ENCODE results near the gene TSPAN11. TPM values are rescaled to one million over a fixed set of nuclear protein-coding genes. Genes with fewer than 3 reads are reported as not detected.

The TSPAN11 gene
- total and polyA plus RNA-seq, 2 of the 8 experiments (the other 6 are each of a cell fraction or from before 2014, with no cell fraction given), result 3.9 to 8.2 TPM

DNA sequence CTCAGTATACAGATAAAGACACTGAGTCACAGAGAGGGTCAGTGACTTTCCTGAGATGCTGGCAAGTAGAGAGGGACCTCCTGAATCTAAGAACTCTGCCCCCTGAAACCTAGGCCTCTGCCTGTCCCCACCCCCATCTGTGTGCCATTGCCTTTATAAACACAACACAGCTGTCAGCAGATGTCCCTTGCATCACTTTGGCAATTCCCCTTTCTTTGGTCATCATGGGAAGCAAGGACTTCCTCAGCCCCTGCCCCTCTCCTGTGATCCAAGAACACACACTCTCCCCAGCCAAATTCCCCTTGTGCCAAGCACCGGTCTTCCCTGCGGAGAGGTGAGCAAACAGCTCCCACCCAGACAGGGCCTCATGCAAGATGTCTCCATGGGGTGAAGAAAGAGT, 8.3 kb downstream of the TSPAN11 start:
- no peak overlapping the region for H2AK5ac ChIP-seq (ENCODE audit: low read depth, low read length)
- FAIRE-seq, result no peak
- no peak overlapping the region for H2AFZ ChIP-seq (ENCODE audit: low read length)
- peaks cover 0 to 2% (median 0%) of the 10 kb centered on the region in 4 experiments; a peak in 2 of 7 replicates for H3K4me1 ChIP-seq (replicated peaks in 1 of 4; ENCODE audit: control insufficient read depth in 3 of 4, insufficient read depth in 4 of 4, low read length in 3 of 4)
- no peak for DNase-seq (ENCODE audit: low read depth in 1 of 2, low spot score in 2 of 2)
- H3K4me2 ChIP-seq (ENCODE audit: insufficient read depth in 1 of 2, low read depth in 2 of 2, low read length in 2 of 2), result no peak overlapping the region
- no peaks in the 10 kb centered on the region for H3K27me3 ChIP-seq (replicated peaks in 1 of 4; ENCODE audit: control insufficient read depth in 3 of 4, extremely low read depth in 1 of 4, insufficient read depth in 3 of 4, low read length in 3 of 4)
- peaks cover 0 to 6% of the 10 kb centered on the region in 2 experiments; a peak in 2 of 4 replicates for H3K9me3 ChIP-seq (ENCODE audit: insufficient read depth in 2 of 2, low read depth in 1 of 2, low read length in 1 of 2)
- ChIA-PET POLR2A (ENCODE audit: partially characterized antibody) (interaction anchor here (1.3 kb wide), 1 partner anchor 18 kb away, joined by 3 read pairs; no protein-coding TSS in a partner anchor), CTCF (ENCODE audit: partially characterized antibody) (interaction anchor here (0.6 to 2.2 kb wide), 4 partner anchors 32 to 489 kb away, joined by 3 to 6 read pairs (median 4); no protein-coding TSS in a partner anchor)
- no peak overlapping the region for H2BK12ac ChIP-seq (ENCODE audit: low read depth, low read length)
- no peak overlapping the region for H3K23ac ChIP-seq (ENCODE audit: insufficient read length)
- H4K20me1 ChIP-seq (replicated peaks in 1 of 2; ENCODE audit: control insufficient read depth in 1 of 2, insufficient read depth in 2 of 2, low read length in 2 of 2), result no peaks in the 10 kb centered on the region
- no peak overlapping the region for H3K56ac ChIP-seq (replicated peaks; ENCODE audit: insufficient read length, low read depth, low read length)
- H3K36me3 ChIP-seq (ENCODE audit: control insufficient read depth in 2 of 4, insufficient read depth in 4 of 4, low read length in 3 of 4), result no peaks in the 10 kb centered on the region
- no peak overlapping the region for H2BK15ac ChIP-seq (ENCODE audit: low read length)
- no peak overlapping the region for H3K18ac ChIP-seq (ENCODE audit: extremely low read depth, low read length)
- no peak overlapping the region for H3K4me3 ChIP-seq (ENCODE audit: extremely low read depth in 1 of 4, insufficient read depth in 2 of 4, low read depth in 3 of 4, low read length in 4 of 4)
- H2BK120ac ChIP-seq (replicated peaks; ENCODE audit: low read depth, low read length), result no peak overlapping the region
- H3K9ac ChIP-seq (replicated peaks in 1 of 4; ENCODE audit: extremely low read depth in 1 of 4, low read depth in 3 of 4, low read length in 3 of 4), result no peak overlapping the region
- no peak overlapping the region for H2BK20ac ChIP-seq (ENCODE audit: low read length)
- H3K79me1 ChIP-seq (ENCODE audit: low read depth, low read length), result no peaks in the 10 kb centered on the region; the same call in 1 of the 2 replicates
- no peak overlapping the region for H4K91ac ChIP-seq (replicated peaks; ENCODE audit: insufficient read length, low read length)
- H4K5ac ChIP-seq (ENCODE audit: insufficient read length, low read depth, low read length), result no peak overlapping the region
- H3K14ac ChIP-seq (ENCODE audit: insufficient read length), result no peak overlapping the region
- H3K79me2 ChIP-seq (ENCODE audit: control insufficient read depth in 1 of 2, insufficient read depth in 2 of 2, low read length in 2 of 2), result no peaks in the 10 kb centered on the region; a peak in 1 of 4 replicates
- WGBS, 2 experiments (ENCODE audit: extremely low coverage in 1 of 2, insufficient coverage in 1 of 2, insufficient read length in 1 of 2, insufficient replicate concordance in 2 of 2, low coverage in 1 of 2, low lambda C conversion rate in 2 of 2, missing lambda C conversion rate in 1 of 2), result 100% methylated on average over 2 of the region's 2 CpGs; no CpG with 5 or more reads in 1 of the 2 experiments
- no peaks in the 10 kb centered on the region for H3K23me2 ChIP-seq (ENCODE audit: low read depth, low read length)
- no peak overlapping the region for H3K27ac ChIP-seq (ENCODE audit: low read depth, low read length)
- H3K4ac ChIP-seq (replicated peaks; ENCODE audit: insufficient read length, low read depth, low read length), result no peak overlapping the region
- H2BK5ac ChIP-seq (ENCODE audit: low read depth, low read length), result no peak overlapping the region
- H4K8ac ChIP-seq (ENCODE audit: extremely low read depth, insufficient read depth, low read length), result no peak overlapping the region
- TF ChIP-seq HDAC6 (IDR thresholded peaks at IDR 0.05; ENCODE audit: low read depth, low read length) (no peak), SP2 (IDR thresholded peaks at IDR 0.05; ENCODE audit: low read length) (no peak), SAP30 (IDR thresholded peaks at IDR 0.05; ENCODE audit: insufficient read depth, insufficient replicate concordance, low read length) (no peak), RFX5 (IDR thresholded peaks at IDR 0.05; ENCODE audit: borderline replicate concordance, low read depth, low read length) (no peak), CBX5 (IDR thresholded peaks at IDR 0.05; ENCODE audit: low read depth, low read length) (no peak), KDM5A (IDR thresholded peaks at IDR 0.05; ENCODE audit: low read length) (no peak), RBBP5 (IDR thresholded peaks at IDR 0.05; ENCODE audit: borderline replicate concordance, low read depth, low read length) (no peak), KDM1A (IDR thresholded peaks at IDR 0.05; ENCODE audit: borderline replicate concordance, low read length) (no peak), TAF7 (optimal IDR thresholded peaks at IDR 0.05; ENCODE audit: borderline replicate concordance, low read depth, low read length) (no peak), SIX5 (IDR thresholded peaks at IDR 0.05; ENCODE audit: low read depth, low read length) (no peak), HDAC2 (IDR thresholded peaks at IDR 0.05; ENCODE audit: borderline replicate concordance in 1 of 2, low read depth in 2 of 2, low read length in 2 of 2) (no peak), EP300 (IDR thresholded peaks at IDR 0.05; ENCODE audit: borderline replicate concordance in 1 of 2, low read depth in 2 of 2, low read length in 2 of 2) (no peak)
- TF ChIP-seq, protein P1, sequence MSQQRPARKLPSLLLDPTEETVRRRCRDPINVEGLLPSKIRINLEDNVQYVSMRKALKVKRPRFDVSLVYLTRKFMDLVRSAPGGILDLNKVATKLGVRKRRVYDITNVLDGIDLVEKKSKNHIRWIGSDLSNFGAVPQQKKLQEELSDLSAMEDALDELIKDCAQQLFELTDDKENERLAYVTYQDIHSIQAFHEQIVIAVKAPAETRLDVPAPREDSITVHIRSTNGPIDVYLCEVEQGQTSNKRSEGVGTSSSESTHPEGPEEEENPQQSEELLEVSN (IDR thresholded peaks at IDR 0.05), result no peak

Measured in H1 (cell line).